ENCODE data around the gene TRIM5.

GRCh38 chr11:5666402-5666793 lies 18.5 kb downstream of the TRIM5 start:
- TF ChIP-seq CTCF (IDR thresholded peaks at IDR 0.05) (no peak), EP300 (IDR thresholded peaks at IDR 0.05) (no peak), POLR2A (IDR thresholded peaks at IDR 0.05) (no peak)

Measured in tibial nerve (tissue), 4 donors.